Activated T-cell treated with anti-CD3 and anti-CD28 coated beads, Interleukin-2, amount 50 U/mL, for 4 hours (primary cell): Measurements from ENCODE around the gene ADAP2. TPM values are rescaled to one million over a fixed set of nuclear protein-coding genes. Genes with fewer than 3 reads are reported as not detected.

Experiments
- ATAC-seq, 2 donors: fragments of 200-7000 bp; cut with Tn5 transposase; one replicate each; pipeline ENCODE4 v1.10.0; 2021
- DNase-seq: peaks from one replicate; pipeline ENCODE4 v3.0.0-alpha.2; 2020
- H3K27me3 Mint-ChIP-seq: one replicate; pipeline ENCODE4 v1.8.0; 2021; ENCODE audit warnings: low read depth, mixed read lengths
- H3K36me3 Mint-ChIP-seq: one replicate; pipeline ENCODE4 v1.8.0; 2022; ENCODE audit warnings: mixed read lengths; ENCODE audit not compliant: insufficient read depth
- H3K4me1 Mint-ChIP-seq: one replicate; pipeline ENCODE4 v1.8.0; 2021; ENCODE audit warnings: low read depth, mixed read lengths
- H3K4me3 Mint-ChIP-seq: one replicate; pipeline ENCODE4 v1.8.0; 2021; ENCODE audit warnings: mild to moderate bottlenecking, moderate library complexity, mixed read lengths
- H3K9me3 Mint-ChIP-seq: one replicate; pipeline ENCODE4 v1.8.0; 2021; ENCODE audit warnings: mixed read lengths
- total RNA-seq, 3 donors: library from RNA; stranded (reverse); gene quantifications; one replicate each; pipeline ENCODE4 v1.2.1, GENCODE V29; 2021

ADAP2 gene
- total RNA-seq, 3 donors from 2014 or later = 0.95 to 1.4 (median 1.1) TPM

DNA sequence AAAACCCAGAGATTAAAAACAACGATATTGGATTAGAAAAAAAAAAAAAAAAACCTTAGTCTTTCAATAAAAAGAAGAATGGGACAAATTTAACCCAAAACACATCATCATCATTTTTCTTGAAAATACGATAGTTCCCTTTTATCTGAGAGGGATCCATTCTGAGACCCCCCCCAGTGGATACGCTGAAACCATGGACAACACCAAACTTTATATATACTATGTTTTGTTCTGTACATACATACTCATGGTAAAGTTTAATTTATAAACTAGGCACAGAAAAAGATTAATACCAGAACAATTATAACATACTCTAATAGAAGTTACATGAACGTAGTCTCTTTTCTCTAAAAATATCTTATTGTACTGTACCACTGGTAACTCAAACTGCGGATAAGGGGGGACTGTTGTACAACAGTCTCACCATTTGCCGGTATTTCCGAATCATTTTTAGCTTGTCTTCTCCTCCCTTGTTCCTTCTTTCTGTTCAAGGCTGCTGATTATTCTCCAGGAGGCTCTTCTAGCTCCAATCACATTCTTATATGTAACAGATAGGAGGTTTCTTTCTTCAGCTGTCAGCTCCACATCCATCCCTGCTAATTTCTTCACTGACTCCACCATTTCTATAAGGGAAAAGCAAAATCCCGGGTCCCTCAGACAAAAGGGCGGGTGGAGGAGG lies 86.1 kb downstream of the ADAP2 start:
- Mint-ChIP-seq H3K4me1 (peaks cover 21% of the 10 kb centered on the region), H3K27me3 (no peaks in the 10 kb centered on the region), H3K4me3 (peak overlapping the region; percentile 89), H3K36me3 (peaks cover 4% of the 10 kb centered on the region), H3K9me3 (no peaks in the 10 kb centered on the region)
- ATAC-seq (no peak), DNase-seq (no peak)

DNA sequence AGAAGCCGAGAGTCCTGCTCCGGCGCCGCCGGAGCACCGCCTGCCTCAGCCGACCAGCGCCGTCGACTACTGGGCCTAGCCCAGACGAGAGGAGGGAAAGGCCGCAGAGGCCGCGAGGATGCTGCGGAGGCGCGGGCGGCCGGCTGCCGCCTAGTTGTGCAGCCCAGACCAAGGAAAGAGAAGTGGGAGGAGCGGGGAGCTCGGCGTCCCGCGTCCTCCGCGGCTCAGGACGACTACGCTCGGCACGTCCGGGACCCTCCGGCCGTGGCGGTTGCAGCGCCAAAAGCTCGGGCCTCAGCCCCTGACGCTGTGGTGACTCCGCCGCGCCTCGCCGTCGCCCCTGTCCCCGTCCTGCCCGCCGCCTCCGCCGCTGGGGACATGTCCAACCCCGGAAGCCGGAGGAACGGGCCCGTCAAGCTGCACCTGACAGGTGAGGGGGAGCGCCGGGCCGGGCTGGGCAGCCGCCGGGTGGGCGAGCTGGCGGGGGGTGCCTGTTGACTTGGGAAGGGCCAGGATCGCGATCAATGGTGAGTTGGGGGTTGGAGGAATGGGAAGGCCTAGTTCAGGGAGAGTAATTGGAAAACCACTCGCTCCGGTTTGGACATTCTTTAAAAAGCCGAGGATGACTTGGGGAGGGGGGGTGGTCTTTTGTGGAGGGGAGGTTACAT lies 86.8 kb downstream of the ADAP2 start:
- Mint-ChIP-seq H3K36me3 (peaks cover 4% of the 10 kb centered on the region), H3K27me3 (no peaks in the 10 kb centered on the region), H3K9me3 (no peaks in the 10 kb centered on the region), H3K4me3 (peak overlapping the region; percentile 89), H3K4me1 (peaks cover 21% of the 10 kb centered on the region)
- ATAC-seq (peak; percentile 81 to 85), DNase-seq (peak; percentile 34)

Other genes starting within 250 kb of the ADAP2 start
- 10 to 100 TPM; 45.2 to 46.9 (median 45.6) TPM for gene CRLF3, start 97.3 kb upstream of the ADAP2 start, total RNA-seq
- 10 to 100 TPM; 20.1 to 23.3 (median 20.6) TPM for gene ATAD5, start 90.0 kb upstream of the ADAP2 start, total RNA-seq
- 10 to 100 TPM; 12.1 to 15.9 (median 14.2) TPM for gene TEFM, start 15.7 kb upstream of the ADAP2 start, total RNA-seq
- gene RNF135, start 49.1 kb downstream of the ADAP2 start, total RNA-seq = 1 to 10 TPM; 4.2 to 4.8 (median 4.7) TPM
- 10 to 100 TPM; 14.2 to 17.9 (median 15.2) TPM for gene NF1, start 173.0 kb downstream of the ADAP2 start, total RNA-seq